Peyer's patch (tissue), 4 donors: ENCODE data around the gene SLC6A16.

Source experiments
- CTCF ChIP-seq, 6 experiments: fragments of 450-650 bp in 4 of 6; fragments of 200-600 bp in 2 of 6; sonication (generic) in 1 of 6; IDR thresholded peaks; one replicate each; pipeline ENCODE4 v1.5.1; 2017 to 2019; ENCODE audit warnings: antibody characterized with exemption in 6 of 6, mild to moderate bottlenecking in 3 of 6, moderate library complexity in 1 of 6
- POLR2A ChIP-seq, 2 donors: fragments of 450-650 bp; IDR thresholded peaks; one replicate each; pipeline ENCODE4 v1.5.1; 2017; ENCODE audit warnings: antibody characterized with exemption in 2 of 2, mild to moderate bottlenecking in 2 of 2, moderate library complexity in 2 of 2

GRCh38 chr19:49290517-49290916 is 34.5 kb downstream of the SLC6A16 start:
- TF ChIP-seq CTCF (IDR thresholded peaks at IDR 0.05), result no peak
- TF ChIP-seq POLR2A (IDR thresholded peaks at IDR 0.05), result no peak
